CD4-positive, alpha-beta T cell treated with Interferon alpha-2 for 1 hour (primary cell): ENCODE results near the gene WIPF3.

ENCODE experiments used
- DNase-seq, 2 donors: peaks; one replicate each; pipeline ENCODE4 v3.0.0-alpha.2; 2020 to 2022

WIPF3 gene

DNA sequence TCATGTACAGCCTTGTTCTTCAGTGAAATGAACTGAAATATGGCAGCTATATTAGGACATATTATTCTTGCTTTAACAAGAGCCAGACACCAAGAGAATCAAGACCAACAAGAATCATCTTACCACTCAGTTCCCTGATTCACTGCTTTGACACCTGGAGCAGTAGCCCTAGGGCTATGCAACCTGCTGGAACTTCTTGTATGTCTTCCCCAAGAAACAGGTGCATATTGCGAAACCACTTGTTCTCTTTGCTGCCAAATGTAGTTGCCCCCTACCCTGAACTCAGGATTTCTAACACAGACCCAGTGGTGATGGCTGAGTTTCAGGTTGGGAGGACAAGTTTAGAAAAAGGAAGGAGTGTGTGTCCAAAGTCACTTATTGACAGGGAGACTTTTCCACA is 46.1 kb downstream of the WIPF3 start:
- no peak for DNase-seq

DNA sequence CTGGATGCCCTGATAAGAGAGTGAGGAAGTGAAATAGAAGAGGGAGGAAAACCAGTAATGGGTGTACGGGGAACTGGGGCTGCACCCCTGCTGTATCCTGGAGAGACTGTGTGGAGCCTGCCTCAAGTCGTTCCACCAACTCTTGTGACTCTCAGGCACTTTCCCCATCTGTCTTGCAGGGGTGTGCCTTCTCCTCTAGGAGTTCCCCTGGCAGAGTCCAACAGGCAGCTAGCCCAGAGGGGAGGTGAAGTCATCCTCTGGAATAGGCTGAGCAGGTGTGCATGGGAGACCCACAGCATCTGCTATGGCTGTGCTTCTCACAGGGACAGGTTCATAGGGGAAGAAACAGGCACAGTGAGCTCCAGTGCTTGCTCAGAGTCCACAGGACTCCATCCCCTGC is 46.8 kb downstream of the WIPF3 start:
- no peak for DNase-seq

GRCh38 chr7:29853789-29854188 is 47.5 kb downstream of the WIPF3 start:
- DNase-seq, result no peak

DNA sequence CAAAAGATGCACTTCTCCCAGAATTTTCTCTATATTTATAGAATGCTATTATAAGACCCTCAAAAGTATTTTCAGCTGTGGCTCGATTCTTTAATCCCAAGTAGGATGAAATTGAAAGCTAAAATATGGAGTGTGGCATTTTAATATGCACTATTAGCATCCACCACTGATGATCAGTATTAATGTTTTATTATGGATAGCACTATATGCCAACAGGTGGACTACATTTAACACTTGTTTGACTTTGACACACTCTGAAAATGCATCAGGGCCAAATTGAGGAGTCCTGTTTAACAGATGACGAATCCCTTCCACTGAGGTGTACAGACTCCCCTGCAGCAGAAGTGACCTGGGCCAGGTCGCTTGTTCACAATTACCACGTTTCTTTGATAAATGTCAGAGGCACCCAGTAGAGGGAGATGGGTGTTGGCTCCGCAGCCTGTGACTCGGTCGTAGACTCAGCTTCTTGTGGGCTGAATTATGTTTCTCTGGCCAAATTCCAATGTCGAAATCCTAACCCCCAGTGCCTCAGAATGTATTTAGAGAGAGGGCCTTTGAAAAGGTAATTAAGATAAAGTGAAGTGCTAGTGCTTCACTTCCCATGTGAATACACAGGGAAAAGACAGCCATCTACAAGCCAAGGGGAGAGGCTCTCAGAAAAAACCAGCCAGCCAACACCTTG is 48.1 kb downstream of the WIPF3 start:
- no peak for DNase-seq

DNA sequence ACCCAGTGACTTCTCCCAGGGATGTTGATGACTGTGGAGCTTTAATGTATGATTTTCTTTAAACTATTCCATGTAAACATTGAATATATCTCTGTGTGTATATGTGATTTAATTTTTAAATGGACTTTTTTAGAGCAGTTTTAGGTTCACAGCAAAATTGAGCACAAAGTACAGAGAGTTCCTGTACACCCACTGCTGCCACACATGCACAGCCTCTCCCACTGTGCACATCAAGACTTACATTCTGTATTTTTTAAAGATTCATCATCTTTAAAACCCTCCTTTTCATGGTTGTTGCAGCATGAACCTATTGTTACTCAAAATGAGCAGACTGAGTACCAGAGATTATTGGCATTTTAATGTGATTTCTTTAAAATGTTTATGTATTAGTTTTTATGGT is 51.3 kb downstream of the WIPF3 start:
- DNase-seq, result no peak

DNA sequence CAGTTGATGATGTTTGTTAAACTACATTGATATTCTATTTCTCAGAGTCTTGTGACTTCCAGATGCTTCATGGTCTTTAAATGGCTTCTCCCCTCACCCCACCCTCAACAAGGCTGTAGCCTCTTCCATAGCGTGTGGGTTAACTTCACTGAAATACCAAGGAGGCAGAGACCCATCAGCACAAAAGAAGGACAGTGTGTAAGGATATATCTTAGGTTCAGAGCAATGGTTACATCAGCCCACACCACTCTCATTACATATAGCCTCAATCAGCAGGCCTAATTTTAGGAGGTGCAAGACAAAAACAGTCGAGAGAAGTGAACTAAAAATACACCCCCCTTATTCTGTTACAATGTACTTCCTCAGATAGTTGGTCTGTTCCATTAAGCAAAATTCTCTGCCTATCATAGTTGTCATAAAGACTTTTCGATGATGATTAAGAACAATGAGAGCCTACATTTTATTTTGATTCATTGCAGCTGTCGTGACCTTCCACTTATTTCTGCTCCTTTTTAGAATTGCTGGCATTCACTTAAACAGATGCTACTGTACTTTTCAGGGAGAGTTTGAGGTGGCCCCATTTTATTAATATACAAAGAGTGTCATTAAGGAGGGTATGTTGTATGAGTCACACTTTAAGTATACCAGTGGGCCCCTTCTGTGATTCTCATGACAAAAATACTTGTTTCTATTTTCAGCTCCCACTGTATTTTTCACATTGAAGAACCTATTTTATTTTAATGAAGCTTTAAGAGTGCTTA is 52.1 kb downstream of the WIPF3 start:
- no peak for DNase-seq

GRCh38 chr7:29859104-29859503 is 52.8 kb downstream of the WIPF3 start:
- DNase-seq, result no peak

DNA sequence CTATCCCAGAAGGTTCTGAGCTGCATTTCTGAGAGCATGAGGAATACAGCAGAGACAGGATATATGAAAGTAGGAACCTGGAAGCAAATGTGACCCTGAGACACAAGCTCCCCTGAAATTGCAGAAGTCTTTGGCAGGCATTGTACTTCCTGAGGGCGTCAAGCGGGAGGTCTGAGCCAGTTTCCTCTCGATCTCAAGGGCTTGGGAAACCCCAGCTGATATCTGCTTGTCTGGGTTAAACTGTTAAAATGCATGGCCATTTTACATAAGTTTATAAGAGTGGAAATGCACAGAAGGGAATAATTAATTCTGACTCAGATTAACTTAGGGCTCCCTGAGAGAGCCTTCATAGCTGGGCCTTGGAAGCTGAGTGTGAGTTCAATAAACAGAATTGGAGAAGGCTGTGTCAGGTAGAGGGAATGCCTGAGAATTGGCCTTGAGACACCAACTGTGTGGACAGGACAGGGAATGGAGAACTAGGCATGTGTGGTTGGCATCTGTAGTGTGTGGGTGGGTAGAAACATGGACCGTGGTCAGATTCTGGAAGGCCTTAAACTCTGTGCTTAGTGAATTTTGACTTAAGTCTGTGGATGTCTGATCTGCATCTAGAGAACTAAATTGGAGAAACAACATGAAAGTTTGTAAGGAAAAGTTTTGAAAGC is 53.3 kb downstream of the WIPF3 start:
- peak in 1 of 2 donors; percentile 7 for DNase-seq

- DNase-seq, result no peak
These were observed 53.9 kb downstream of the WIPF3 start for GRCh38 chr7:29860186-29860585.

- DNase-seq, result no peak
These were observed 55.6 kb downstream of the WIPF3 start for GRCh38 chr7:29861884-29862283.

- no peak for DNase-seq
These were observed 58.3 kb downstream of the WIPF3 start for GRCh38 chr7:29864656-29865055.

GRCh38 chr7:29865526-29865925 is 59.2 kb downstream of the WIPF3 start:
- DNase-seq, result no peak

GRCh38 chr7:29866490-29866930 is 60.2 kb downstream of the WIPF3 start:
- DNase-seq, result no peak

DNA sequence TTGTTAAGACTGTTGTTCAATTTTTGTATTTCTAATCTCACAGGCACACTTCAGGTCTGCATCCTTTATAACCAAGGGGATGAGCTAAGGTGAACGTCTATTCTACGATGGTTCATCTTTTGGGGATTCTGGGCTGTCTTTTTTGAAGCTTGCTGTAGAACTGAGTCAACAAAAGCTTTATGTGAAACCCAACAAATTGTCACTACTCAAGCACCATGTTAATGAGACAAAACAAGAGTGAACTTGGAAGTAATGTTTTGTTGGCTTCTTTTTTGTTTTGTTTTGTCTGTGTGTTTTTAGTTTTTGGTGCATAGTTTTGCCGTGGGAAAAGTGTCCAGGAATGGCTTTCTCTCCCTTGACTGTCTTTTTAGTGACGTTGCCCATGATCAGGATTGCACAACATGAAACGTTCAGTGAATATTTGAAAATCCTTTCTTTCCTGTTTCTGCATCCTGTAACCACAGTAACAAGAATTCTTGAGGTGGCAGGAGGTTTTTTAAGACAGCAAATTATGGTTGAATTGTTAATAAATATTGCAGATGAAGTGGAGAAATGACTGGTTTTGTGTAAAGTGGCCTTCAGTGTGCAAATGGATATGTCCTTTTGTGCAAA is 65.6 kb downstream of the WIPF3 start:
- DNase-seq, result no peak

DNA sequence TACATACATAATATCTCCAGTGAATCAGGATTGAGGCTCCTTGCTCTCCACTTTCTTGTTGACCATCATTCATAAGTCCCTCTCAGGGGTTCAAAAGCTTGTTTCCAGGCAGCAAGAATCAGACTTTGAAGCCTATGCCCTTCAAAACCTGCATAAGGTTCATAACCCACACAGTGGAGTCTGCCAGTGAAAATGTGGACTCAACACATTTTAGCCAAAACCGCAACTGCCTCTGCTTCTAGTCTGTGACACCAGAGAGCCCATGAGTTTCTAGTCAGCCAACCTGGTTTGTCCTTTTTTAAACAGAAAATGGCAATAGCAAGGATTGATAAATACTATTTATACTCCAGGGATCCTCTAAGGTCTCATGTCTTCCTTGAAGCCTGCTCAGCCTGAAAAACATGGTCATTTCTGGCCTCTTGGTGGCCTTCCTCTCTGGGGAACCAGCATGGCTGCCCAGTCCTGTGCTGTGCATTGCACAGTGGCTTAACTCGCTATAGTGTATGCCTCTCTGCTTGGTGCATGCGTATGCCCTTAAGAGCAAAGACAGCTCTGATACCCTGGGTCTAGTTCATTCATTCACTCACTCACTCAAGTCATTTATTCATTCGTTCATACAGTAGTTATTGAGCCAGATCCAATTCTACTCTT is 67.5 kb downstream of the WIPF3 start:
- no peak for DNase-seq

DNA sequence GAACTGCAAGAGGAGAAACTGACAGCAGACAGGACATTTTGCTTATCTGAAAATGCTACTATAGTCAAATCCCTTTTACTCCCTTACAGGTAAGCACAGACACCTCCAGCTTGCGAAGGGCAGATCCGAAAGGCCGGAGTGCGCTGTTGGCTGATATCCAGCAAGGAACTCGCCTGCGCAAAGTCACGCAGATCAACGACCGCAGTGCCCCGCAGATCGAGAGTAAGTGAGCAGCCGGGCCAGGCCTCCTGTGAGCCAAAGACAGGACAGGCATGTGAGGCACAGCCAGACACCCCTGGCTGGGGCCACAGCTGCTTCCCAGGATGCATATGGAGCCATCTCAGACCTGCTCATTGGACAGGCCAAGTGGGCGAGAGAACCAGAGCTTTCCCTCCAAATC is 69.4 kb downstream of the WIPF3 start:
- DNase-seq, result no peak

GRCh38 chr7:29877196-29877595 is 70.9 kb downstream of the WIPF3 start:
- no peak for DNase-seq

GRCh38 chr7:29878081-29878688 is 71.9 kb downstream of the WIPF3 start:
- DNase-seq, result peak; percentile 15 to 38

DNA sequence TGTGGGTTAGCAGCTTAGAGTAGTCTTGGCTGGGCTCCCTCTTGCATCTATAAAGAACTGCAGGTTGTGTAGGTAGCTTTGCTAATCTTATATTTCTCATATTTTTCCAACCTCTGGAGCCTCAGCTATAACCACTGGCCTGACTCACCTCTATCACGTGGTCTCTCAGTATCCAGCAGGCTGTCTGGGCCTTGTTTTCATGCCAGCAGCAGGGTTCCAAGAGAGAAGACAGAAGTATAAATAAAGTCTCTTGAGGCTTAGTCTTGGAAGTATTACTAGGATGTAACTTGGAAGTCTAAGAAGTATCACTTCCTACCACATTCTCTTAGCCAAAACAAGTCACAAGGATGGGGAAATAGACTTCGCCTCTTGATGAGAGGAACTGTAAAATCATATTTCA is 73.3 kb downstream of the WIPF3 start:
- no peak for DNase-seq

- no peak for DNase-seq
These were observed 75.4 kb downstream of the WIPF3 start for GRCh38 chr7:29881724-29882123.

GRCh38 chr7:29882481-29882880 is 76.2 kb downstream of the WIPF3 start:
- no peak for DNase-seq
